DOHH2 (cell line): Measurements from ENCODE around the gene GPX4.

ENCODE experiments used
- EZH2phosphoT487 ChIP-seq: fragments of 200-600 bp; sonication (generic); IDR thresholded peaks from 2 replicates; pipeline ENCODE4 v1.6.1; 2017; ENCODE audit warnings: borderline replicate concordance, mild to moderate bottlenecking, antibody characterized with exemption, low read length, moderate library complexity, mixed read lengths
- TF ChIP-seq, protein P1 (sequence below): fragments of 200-600 bp; sonication (generic); IDR thresholded peaks from one replicate; pipeline ENCODE4 v1.5.1; 2014; ENCODE audit warnings: antibody characterized with exemption, mild to moderate bottlenecking, low read depth, low read length; ENCODE audit not compliant: poor library complexity, severe bottlenecking

DNA sequence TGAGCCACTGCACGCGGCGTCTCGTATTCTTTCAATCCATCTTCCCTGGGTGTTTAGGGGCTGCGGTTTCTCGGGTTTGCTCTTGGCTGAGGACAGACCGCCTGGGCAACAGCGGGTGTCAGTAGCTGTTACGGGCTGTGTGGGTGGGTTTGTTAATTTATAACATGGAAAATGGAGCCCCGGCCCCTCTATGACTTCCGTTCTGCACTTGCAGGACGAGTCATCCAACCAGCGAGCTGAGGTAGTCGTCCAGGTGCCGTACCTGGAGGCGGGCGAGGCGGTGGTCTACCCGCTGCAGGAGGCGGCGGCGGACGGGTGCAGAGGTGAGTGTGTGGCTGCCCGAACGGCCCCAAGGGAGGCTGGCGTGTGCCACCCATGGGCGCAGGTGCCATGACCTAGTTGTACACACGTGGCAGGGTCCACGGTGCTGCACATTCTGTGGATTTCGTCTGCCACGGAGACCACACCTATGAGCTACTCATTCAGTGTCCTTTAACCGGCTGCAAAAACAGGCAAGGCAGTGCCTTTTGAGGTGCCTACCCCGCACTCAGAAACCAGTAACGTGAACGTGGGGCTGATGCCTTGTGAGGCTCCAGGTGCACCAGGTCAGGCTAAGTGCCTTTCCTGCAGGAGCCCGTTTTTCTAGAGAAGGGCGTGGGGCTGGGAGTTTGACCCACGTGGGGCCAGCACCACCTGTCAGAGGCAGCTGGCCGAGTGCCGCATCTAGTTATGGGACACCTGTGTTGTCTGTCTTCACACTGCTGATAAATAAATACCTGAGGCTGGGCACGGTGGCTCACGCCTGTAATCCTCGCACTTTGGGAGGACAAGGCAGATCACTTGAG is 19.5 kb upstream of the GPX4 start:
- TF ChIP-seq, protein P1, sequence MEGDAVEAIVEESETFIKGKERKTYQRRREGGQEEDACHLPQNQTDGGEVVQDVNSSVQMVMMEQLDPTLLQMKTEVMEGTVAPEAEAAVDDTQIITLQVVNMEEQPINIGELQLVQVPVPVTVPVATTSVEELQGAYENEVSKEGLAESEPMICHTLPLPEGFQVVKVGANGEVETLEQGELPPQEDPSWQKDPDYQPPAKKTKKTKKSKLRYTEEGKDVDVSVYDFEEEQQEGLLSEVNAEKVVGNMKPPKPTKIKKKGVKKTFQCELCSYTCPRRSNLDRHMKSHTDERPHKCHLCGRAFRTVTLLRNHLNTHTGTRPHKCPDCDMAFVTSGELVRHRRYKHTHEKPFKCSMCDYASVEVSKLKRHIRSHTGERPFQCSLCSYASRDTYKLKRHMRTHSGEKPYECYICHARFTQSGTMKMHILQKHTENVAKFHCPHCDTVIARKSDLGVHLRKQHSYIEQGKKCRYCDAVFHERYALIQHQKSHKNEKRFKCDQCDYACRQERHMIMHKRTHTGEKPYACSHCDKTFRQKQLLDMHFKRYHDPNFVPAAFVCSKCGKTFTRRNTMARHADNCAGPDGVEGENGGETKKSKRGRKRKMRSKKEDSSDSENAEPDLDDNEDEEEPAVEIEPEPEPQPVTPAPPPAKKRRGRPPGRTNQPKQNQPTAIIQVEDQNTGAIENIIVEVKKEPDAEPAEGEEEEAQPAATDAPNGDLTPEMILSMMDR, result no peak
- TF ChIP-seq EZH2phosphoT487, result no peak
